Measurements from ENCODE around the gene GHDC. TPM values are rescaled to one million over a fixed set of nuclear protein-coding genes. Genes with fewer than 3 reads are reported as not detected.
A peak's percentile ranks its signal among the peaks of the same experiment; 100 is the strongest.
"Not testable (repeated sequence)": the region's sequence is repeated elsewhere in the genome, so short reads cannot be mapped to it uniquely, and the experiment has no call there.

Gene GHDC
- 6.9 TPM for total RNA-seq

GRCh38 chr17:42193969-42194899 is at the start of gene GHDC:
Gene GHDC, minus strand, starts transcription at chr17:42194494. Its CDS starts 913 bp downstream, at chr17:42193581.
- DNase-seq (ENCODE audit: low spot score in 2 of 2) (peak; percentile 70 to 84), FAIRE-seq (no peak)

- no peak for FAIRE-seq
- DNase-seq (ENCODE audit: low spot score in 2 of 2): no peak
These were observed 49.2 kb upstream of the GHDC start for GRCh38 chr17:42243493-42243982.

GRCh38 chr17:42241871-42242270 is 47.6 kb upstream of the GHDC start:
- FAIRE-seq (no peak), DNase-seq (ENCODE audit: low spot score in 2 of 2) (no peak)

GRCh38 chr17:42240863-42241262 is 46.6 kb upstream of the GHDC start:
- FAIRE-seq; DNase-seq (ENCODE audit: low spot score in 2 of 2): not testable (repeated sequence)

- DNase-seq (ENCODE audit: low spot score in 2 of 2) (no peak), FAIRE-seq (no peak)
These were observed 45.9 kb upstream of the GHDC start for GRCh38 chr17:42240201-42240600.

- FAIRE-seq; DNase-seq (ENCODE audit: low spot score in 2 of 2): not testable (repeated sequence)
These were observed 45.3 kb upstream of the GHDC start for GRCh38 chr17:42239576-42239975.

GRCh38 chr17:42236760-42237159 is 42.5 kb upstream of the GHDC start:
- FAIRE-seq: no peak
- DNase-seq (ENCODE audit: low spot score in 2 of 2): no peak

GRCh38 chr17:42233994-42234393 is 39.7 kb upstream of the GHDC start:
- DNase-seq (ENCODE audit: low spot score in 2 of 2) (no peak), FAIRE-seq (no peak)

- no peak for FAIRE-seq
- DNase-seq (ENCODE audit: low spot score in 2 of 2): no peak
These were observed 38.9 kb upstream of the GHDC start for GRCh38 chr17:42233156-42233555.

GRCh38 chr17:42230225-42230624 is 35.9 kb upstream of the GHDC start:
- DNase-seq (ENCODE audit: low spot score in 2 of 2) (no peak), FAIRE-seq (no peak)

- DNase-seq (ENCODE audit: low spot score in 2 of 2) (no peak), FAIRE-seq (no peak)
These were observed 33.8 kb upstream of the GHDC start for GRCh38 chr17:42227849-42228700.

GRCh38 chr17:42225646-42226045 is 31.4 kb upstream of the GHDC start:
- no peak for DNase-seq (ENCODE audit: low spot score in 2 of 2)
- no peak for FAIRE-seq

- FAIRE-seq (no peak), DNase-seq (ENCODE audit: low spot score in 2 of 2) (no peak)
These were observed 30.4 kb upstream of the GHDC start for GRCh38 chr17:42224651-42225050.

- no peak for FAIRE-seq
These were observed 27.8 kb upstream of the GHDC start for GRCh38 chr17:42221886-42222745.

GRCh38 chr17:42219280-42219679 is 25.0 kb upstream of the GHDC start:
- not testable (repeated sequence) for FAIRE-seq; DNase-seq (ENCODE audit: low spot score in 2 of 2)

More at GRCh38 chr17:42221886-42222745, 27.8 kb upstream of the GHDC start:
- DNase-seq (ENCODE audit: low spot score in 2 of 2): peak in 1 of 2 donors; percentile 44

GRCh38 chr17:42214156-42214555 is 19.9 kb upstream of the GHDC start:
- DNase-seq (ENCODE audit: low spot score in 2 of 2) (no peak), FAIRE-seq (no peak)

- FAIRE-seq (no peak), DNase-seq (ENCODE audit: low spot score in 2 of 2) (no peak)
These were observed 18.1 kb upstream of the GHDC start for GRCh38 chr17:42212382-42212781.

GRCh38 chr17:42211921-42212341 is 17.6 kb upstream of the GHDC start:
- FAIRE-seq: not testable (repeated sequence)
- DNase-seq (ENCODE audit: low spot score in 2 of 2): peak in 1 of 2 donors; percentile 44

GRCh38 chr17:42210046-42210445 is 15.8 kb upstream of the GHDC start:
- DNase-seq (ENCODE audit: low spot score in 2 of 2) (no peak), FAIRE-seq (no peak)

GRCh38 chr17:42206153-42206612 is 11.9 kb upstream of the GHDC start:
- DNase-seq (ENCODE audit: low spot score in 2 of 2); FAIRE-seq: not testable (repeated sequence)
